PFSK-1 (cell line): Measurements from ENCODE around the gene HMOX1. TPM values are rescaled to one million over a fixed set of nuclear protein-coding genes. Genes with fewer than 3 reads are reported as not detected.

ENCODE experiments used
- FOXP2 ChIP-seq: optimal IDR thresholded peaks from 2 replicates; pipeline ENCODE3; 2011; ENCODE audit warnings: borderline replicate concordance, control low read depth, inconsistent platforms; ENCODE audit not compliant: insufficient read depth; ENCODE audit errors: extremely low read length, extremely low read depth
- POLR2AphosphoS5 ChIP-seq: IDR thresholded peaks from 2 replicates; pipeline ENCODE4 v1.6.1; 2012; ENCODE audit warnings: low read depth, mild to moderate bottlenecking, control low read depth, low read length, moderate library complexity
- REST ChIP-seq, 2 experiments: IDR thresholded peaks; 2 replicates each; pipeline versions ENCODE4 v1.6.1 to v1.8.0; 2011 to 2012; ENCODE audit warnings: low read depth in 2 of 2, low read length in 2 of 2, control low read depth in 1 of 2, inconsistent platforms in 1 of 2, mild to moderate bottlenecking in 1 of 2, moderate library complexity in 1 of 2; ENCODE audit not compliant: insufficient read depth in 1 of 2
- SIN3A ChIP-seq: IDR thresholded peaks from 2 replicates; pipeline ENCODE4 v1.6.1; 2012; ENCODE audit warnings: mild to moderate bottlenecking, low read length, moderate library complexity, borderline replicate concordance; ENCODE audit not compliant: insufficient read depth
- TAF1 ChIP-seq: IDR thresholded peaks from 2 replicates; pipeline ENCODE4 v1.6.1; 2012; ENCODE audit warnings: low read length, control low read depth, borderline replicate concordance; ENCODE audit not compliant: insufficient read depth
- polyA plus RNA-seq: library from polyadenylated mRNA; unstranded; fragments of >200 nt; gene quantifications from one replicate; pipeline ENCODE4 v1.2.1, GENCODE V29; 2012; ENCODE audit warnings: low read depth, missing spikeins; ENCODE audit not compliant: insufficient read length

Gene HMOX1
- polyA plus RNA-seq = 29.3 TPM

GRCh38 chr22:35380537-35381423, at the start of gene HMOX1:
Gene HMOX1 (plus strand): TSS chr22:35381096. CDS start chr22:35381174, 78 bp downstream.
- TF ChIP-seq POLR2AphosphoS5 = peak; percentile 79
- no peak for TF ChIP-seq REST (IDR thresholded peaks at IDR 0.05; ENCODE audit: insufficient read depth in 1 of 2, low read depth in 2 of 2, low read length in 2 of 2)
- TF ChIP-seq TAF1 = peak; percentile 52; the same call in 1 of the 2 replicates
- peak; percentile 97 for TF ChIP-seq FOXP2

GRCh38 chr22:35332278-35332677, 48.6 kb upstream of the HMOX1 start:
- TF ChIP-seq TAF1 = no peak
- no peak for TF ChIP-seq FOXP2
- no peak for TF ChIP-seq REST (IDR thresholded peaks at IDR 0.05; ENCODE audit: insufficient read depth in 1 of 2, low read depth in 2 of 2, low read length in 2 of 2)
- TF ChIP-seq POLR2AphosphoS5 = no peak
- no peak for TF ChIP-seq SIN3A

- TF ChIP-seq SIN3A (no peak), REST (IDR thresholded peaks at IDR 0.05; ENCODE audit: insufficient read depth in 1 of 2, low read depth in 2 of 2, low read length in 2 of 2) (no peak), POLR2AphosphoS5 (no peak), FOXP2 (no peak), TAF1 (no peak)
Observed at GRCh38 chr22:35333220-35333619, 47.7 kb upstream of the HMOX1 start.

GRCh38 chr22:35334004-35334403, 46.9 kb upstream of the HMOX1 start:
- TF ChIP-seq REST (IDR thresholded peaks at IDR 0.05; ENCODE audit: insufficient read depth in 1 of 2, low read depth in 2 of 2, low read length in 2 of 2) (no peak), TAF1 (no peak), POLR2AphosphoS5 (no peak), SIN3A (no peak), FOXP2 (no peak)
